ENCODE results near the gene CGA. TPM values are rescaled to one million over a fixed set of nuclear protein-coding genes. Genes with fewer than 3 reads are reported as not detected.
"Not testable (repeated sequence)": the region's sequence is repeated elsewhere in the genome, so short reads cannot be mapped to it uniquely, and the experiment has no call there.

The CGA gene
- total RNA-seq = 0.32 TPM in 1 of 2 replicates, not detected in the other

DNA sequence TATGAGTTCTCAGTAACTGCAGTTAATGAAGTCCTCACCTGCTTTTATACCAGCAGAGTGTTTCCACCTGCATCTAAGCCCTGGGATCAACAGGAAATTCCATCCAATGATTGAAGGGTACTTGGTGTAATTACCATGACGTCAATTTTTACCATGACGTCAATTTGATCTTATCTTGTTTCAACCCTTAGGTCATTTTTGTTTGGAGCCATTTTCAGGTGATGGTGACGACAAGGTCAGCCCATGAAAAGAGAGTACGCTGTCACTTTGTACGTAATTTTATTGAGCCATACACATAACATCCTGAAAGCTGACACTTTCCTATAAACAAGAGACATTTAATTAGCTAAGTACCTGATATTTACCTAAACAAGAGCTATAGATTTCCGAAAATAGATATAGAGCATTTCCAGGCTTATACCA, at the start of gene CGA:
Gene CGA, minus strand, starts transcription at position 20 of the 423 bp plus-strand sequence. CDS start 6,906 bp downstream, outside the sequence.
- TF ChIP-seq, protein P1, sequence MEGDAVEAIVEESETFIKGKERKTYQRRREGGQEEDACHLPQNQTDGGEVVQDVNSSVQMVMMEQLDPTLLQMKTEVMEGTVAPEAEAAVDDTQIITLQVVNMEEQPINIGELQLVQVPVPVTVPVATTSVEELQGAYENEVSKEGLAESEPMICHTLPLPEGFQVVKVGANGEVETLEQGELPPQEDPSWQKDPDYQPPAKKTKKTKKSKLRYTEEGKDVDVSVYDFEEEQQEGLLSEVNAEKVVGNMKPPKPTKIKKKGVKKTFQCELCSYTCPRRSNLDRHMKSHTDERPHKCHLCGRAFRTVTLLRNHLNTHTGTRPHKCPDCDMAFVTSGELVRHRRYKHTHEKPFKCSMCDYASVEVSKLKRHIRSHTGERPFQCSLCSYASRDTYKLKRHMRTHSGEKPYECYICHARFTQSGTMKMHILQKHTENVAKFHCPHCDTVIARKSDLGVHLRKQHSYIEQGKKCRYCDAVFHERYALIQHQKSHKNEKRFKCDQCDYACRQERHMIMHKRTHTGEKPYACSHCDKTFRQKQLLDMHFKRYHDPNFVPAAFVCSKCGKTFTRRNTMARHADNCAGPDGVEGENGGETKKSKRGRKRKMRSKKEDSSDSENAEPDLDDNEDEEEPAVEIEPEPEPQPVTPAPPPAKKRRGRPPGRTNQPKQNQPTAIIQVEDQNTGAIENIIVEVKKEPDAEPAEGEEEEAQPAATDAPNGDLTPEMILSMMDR (IDR thresholded peaks at IDR 0.05; ENCODE audit: insufficient read depth, low read depth, low read length) = no peak

DNA sequence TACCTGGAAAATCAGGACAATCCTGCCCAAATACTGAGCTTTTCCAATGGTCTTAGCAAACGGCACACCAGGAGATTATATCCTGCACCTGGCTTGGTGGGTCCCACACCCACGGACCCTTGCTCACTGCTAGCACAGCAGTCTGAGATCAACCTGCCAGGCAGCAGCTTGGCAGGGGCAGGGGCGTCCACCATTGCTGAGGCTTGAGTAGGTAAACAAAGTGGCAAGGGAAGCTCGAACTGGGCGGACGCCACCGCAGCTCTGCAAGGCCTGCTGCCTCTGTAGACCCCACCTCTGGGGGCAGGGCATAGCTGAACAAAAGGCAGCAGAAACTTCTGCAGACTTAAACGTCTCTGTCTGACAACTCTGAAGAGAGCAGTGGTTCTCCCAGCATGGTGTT, 45.0 kb upstream of the CGA start:
- DNase-seq (ENCODE audit: low read depth) = not testable (repeated sequence)

More for the DNA sequence above, at the start of gene CGA:
- DNase-seq (ENCODE audit: low read depth) = no peak
- H3K4me3 ChIP-seq (ENCODE audit: low read depth, low read length) = no peak within 1 kb of the TSS

DNA sequence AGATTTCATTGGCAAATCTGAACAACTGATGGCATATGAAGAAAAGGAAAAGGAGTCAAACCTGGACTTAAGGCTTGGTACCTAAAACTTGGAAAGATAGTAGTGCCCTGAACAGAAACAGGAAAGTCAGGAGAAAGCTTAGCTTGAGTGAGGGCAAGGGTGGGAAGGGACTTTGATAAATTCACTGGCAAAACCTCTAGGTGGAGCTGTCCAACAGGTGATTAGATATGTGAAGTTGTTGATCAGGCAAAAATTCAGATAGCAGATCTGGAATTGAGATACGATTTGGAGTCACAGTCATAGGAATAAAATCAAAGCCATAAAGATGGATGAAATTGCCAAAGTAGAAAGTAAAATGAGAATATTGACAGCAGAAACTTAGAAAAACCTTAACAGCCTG, 44.3 kb upstream of the CGA start:
- H3K4me3 ChIP-seq (ENCODE audit: low read depth, low read length) = no peak overlapping the region
- TF ChIP-seq, protein P1 (IDR thresholded peaks at IDR 0.05; ENCODE audit: insufficient read depth, low read depth, low read length) = peak; percentile 75
- peak; percentile 67 for DNase-seq (ENCODE audit: low read depth)

More for the DNA sequence above, 45.0 kb upstream of the CGA start:
- not testable (repeated sequence) for H3K4me3 ChIP-seq (ENCODE audit: low read depth, low read length)

DNA sequence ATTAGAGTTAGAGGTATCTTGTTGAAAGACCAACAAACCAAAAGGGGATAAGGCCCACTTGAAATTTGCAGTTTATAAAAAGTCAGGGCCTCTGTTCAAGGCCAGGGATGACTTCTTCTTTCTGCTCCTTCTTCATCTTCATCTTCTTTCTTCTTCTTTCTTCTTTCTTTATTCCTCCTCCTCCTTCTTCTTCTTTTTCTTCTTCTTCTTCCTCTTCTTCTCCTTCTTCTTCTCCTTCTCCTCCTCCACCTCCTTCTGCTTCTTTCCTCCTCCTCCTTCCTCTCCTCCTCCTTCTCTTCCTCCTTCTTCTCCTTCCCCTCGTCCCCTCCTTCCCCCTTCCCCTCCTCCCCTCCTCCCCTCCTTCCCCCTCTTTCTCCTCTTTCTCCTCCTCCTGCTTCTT, 42.1 kb upstream of the CGA start:
- no peak overlapping the region for H3K4me3 ChIP-seq (ENCODE audit: low read depth, low read length)
- no peak for DNase-seq (ENCODE audit: low read depth)
- TF ChIP-seq, protein P1 (IDR thresholded peaks at IDR 0.05; ENCODE audit: insufficient read depth, low read depth, low read length) = no peak

DNA sequence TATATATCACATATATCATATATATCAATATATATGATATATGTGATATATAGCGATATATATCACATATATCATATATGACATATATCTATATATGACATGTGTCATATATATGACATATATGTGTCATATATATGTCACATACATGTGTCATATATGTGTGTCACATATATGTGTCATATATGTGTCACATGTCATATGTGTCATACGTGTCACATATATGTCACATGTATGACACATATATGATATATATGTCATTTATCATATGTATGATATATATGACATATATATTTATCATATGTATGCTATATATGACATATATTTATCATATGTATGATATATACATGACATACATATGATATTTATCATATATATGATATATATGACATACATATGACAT, 32.8 kb upstream of the CGA start:
- TF ChIP-seq, protein P1 (IDR thresholded peaks at IDR 0.05; ENCODE audit: insufficient read depth, low read depth, low read length) = no peak
- no peak overlapping the region for H3K4me3 ChIP-seq (ENCODE audit: low read depth, low read length)

DNA sequence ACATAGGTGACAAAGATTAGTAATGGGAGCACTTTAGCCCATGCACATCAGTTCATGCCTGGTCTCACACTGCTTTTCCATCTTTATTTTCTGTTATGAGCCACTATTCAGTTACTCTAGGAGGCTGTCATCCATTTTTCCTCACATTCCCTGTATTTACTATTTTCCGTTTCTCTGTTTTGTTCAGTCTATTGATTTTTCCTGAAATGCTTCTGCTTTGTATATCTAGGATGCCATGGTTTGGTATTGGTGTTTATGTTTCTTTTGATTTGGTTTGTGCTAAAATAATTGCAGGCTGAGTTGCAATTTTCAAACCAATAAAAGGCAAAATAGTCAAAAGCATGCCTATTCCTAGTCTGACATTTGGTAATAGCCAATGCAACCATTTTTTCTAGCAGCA, 31.6 kb upstream of the CGA start:
- DNase-seq (ENCODE audit: low read depth) = no peak
- TF ChIP-seq, protein P1 (IDR thresholded peaks at IDR 0.05; ENCODE audit: insufficient read depth, low read depth, low read length) = no peak
- H3K4me3 ChIP-seq (ENCODE audit: low read depth, low read length) = no peak overlapping the region

More for the DNA sequence above, 32.8 kb upstream of the CGA start:
- no peak for DNase-seq (ENCODE audit: low read depth)

DNA sequence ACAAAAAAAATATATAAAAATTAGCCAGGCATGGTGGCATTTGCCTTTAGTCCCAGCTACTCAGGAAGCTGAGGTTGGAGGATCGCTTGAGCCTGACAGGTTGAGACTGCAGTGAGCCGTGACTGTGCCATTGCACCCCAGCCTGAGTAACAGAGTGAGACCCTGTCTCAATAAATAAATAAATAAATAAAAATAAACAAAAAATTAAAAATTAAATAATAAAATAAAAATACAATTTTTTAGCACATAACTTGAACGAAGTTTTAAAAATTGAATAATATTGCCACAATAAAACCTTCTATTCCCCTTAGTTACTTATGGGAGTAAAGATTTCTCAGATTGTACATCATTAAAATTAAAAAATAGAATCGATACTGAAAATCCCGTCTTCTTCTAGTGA, 29.2 kb upstream of the CGA start:
- no peak overlapping the region for H3K4me3 ChIP-seq (ENCODE audit: low read depth, low read length)
- TF ChIP-seq, protein P1 (IDR thresholded peaks at IDR 0.05; ENCODE audit: insufficient read depth, low read depth, low read length) = no peak
- no peak for DNase-seq (ENCODE audit: low read depth)
